Measurements from ENCODE around the gene HDGFL2.

- TF ChIP-seq CTCF (IDR thresholded peaks at IDR 0.05; ENCODE audit: insufficient read depth, low read depth, low read length): no peak
- no peak for TF ChIP-seq EZH2 (IDR thresholded peaks at IDR 0.05; ENCODE audit: insufficient read depth, low read length)
Observed at GRCh38 chr19:4536798-4537197, 64.7 kb downstream of the HDGFL2 start.
